Astrocyte (in vitro differentiated cells and primary cell): ENCODE results near the gene ZNF468. TPM values are rescaled to one million over a fixed set of nuclear protein-coding genes. Genes with fewer than 3 reads are reported as not detected.
"Not testable (repeated sequence)": the region's sequence is repeated elsewhere in the genome, so short reads cannot be mapped to it uniquely, and the experiment has no call there.

Source experiments
- DNase-seq: peaks from one replicate; pipeline ENCODE4 v3.0.0-alpha.2; 2010; ENCODE audit warnings: low read depth
- FAIRE-seq: peaks from 2 replicates; lab custom pipeline; 2011; peaks lifted over from hg19 to GRCh38; lab: Jason Lieb, UNC
- H2AFZ ChIP-seq: 2 replicates; pipeline ENCODE4 v1.6.0; 2012; ENCODE audit warnings: low read depth, low read length, inconsistent platforms
- H3K27ac ChIP-seq: 2 replicates; pipeline ENCODE4 v1.5.1; 2011; ENCODE audit warnings: low read depth, low read length, inconsistent platforms
- H3K27me3 ChIP-seq: 2 replicates; pipeline ENCODE4 v1.6.0; 2011; ENCODE audit warnings: low read length, inconsistent platforms; ENCODE audit not compliant: insufficient read depth
- H3K36me3 ChIP-seq: 2 replicates; pipeline ENCODE4 v1.5.1; 2011; ENCODE audit warnings: low read length, inconsistent platforms; ENCODE audit not compliant: insufficient read depth
- H3K4me1 ChIP-seq: 2 replicates; pipeline ENCODE4 v1.5.1; 2011; ENCODE audit warnings: low read length, inconsistent platforms; ENCODE audit not compliant: insufficient read depth
- H3K4me2 ChIP-seq: 2 replicates; pipeline ENCODE4 v1.6.0; 2012; ENCODE audit warnings: low read length, inconsistent platforms
- H3K4me3 ChIP-seq: 2 replicates; pipeline ENCODE4 v1.5.1; 2011; ENCODE audit warnings: low read depth, mild to moderate bottlenecking, low read length, inconsistent platforms; ENCODE audit not compliant: insufficient read depth
- H3K79me2 ChIP-seq: 2 replicates; pipeline ENCODE4 v1.6.0; 2012; ENCODE audit warnings: mild to moderate bottlenecking, low read length, inconsistent platforms; ENCODE audit not compliant: insufficient read depth
- H3K9ac ChIP-seq: 2 replicates; pipeline ENCODE4 v1.6.0; 2012; ENCODE audit warnings: mild to moderate bottlenecking, low read length, inconsistent platforms
- H3K9me3 ChIP-seq: 2 replicates; pipeline ENCODE4 v1.5.1; 2012; ENCODE audit warnings: low read depth, mild to moderate bottlenecking, low read length, inconsistent platforms; ENCODE audit not compliant: insufficient read depth
- H4K20me1 ChIP-seq: 2 replicates; pipeline ENCODE4 v1.6.0; 2012; ENCODE audit warnings: low read length, inconsistent platforms; ENCODE audit not compliant: insufficient read depth
- H3K27ac Mint-ChIP-seq: one replicate; pipeline ENCODE4 v1.8.0; 2021; ENCODE audit warnings: mild to moderate bottlenecking, mixed read lengths; ENCODE audit not compliant: unreplicated experiment
- H3K27me3 Mint-ChIP-seq: one replicate; pipeline ENCODE4 v1.8.0; 2021; ENCODE audit warnings: low read depth, mixed read lengths; ENCODE audit not compliant: unreplicated experiment
- H3K36me3 Mint-ChIP-seq: one replicate; pipeline ENCODE4 v1.8.0; 2021; ENCODE audit warnings: low read depth, mixed read lengths; ENCODE audit not compliant: unreplicated experiment
- H3K4me1 Mint-ChIP-seq: one replicate; pipeline ENCODE4 v1.8.0; 2021; ENCODE audit warnings: low read depth, mixed read lengths; ENCODE audit not compliant: unreplicated experiment
- H3K4me3 Mint-ChIP-seq: one replicate; pipeline ENCODE4 v1.8.0; 2021; ENCODE audit warnings: mild to moderate bottlenecking, moderate library complexity, mixed read lengths; ENCODE audit not compliant: unreplicated experiment
- H3K9me3 Mint-ChIP-seq: one replicate; pipeline ENCODE4 v1.8.0; 2021; ENCODE audit warnings: mild to moderate bottlenecking, mixed read lengths; ENCODE audit not compliant: unreplicated experiment
- EZH2 ChIP-seq: IDR thresholded peaks from 2 replicates; pipeline ENCODE4 v1.6.1; 2012; ENCODE audit warnings: mild to moderate bottlenecking, low read length, inconsistent platforms; ENCODE audit not compliant: insufficient read depth
- total RNA-seq: library from RNA; stranded (reverse); gene quantifications from 2 replicates; pipeline ENCODE4 v1.2.1, GENCODE V29; 2021
- TF ChIP-seq, protein P1 (sequence below): IDR thresholded peaks from 2 replicates; pipeline ENCODE4 v1.5.1; 2011; ENCODE audit warnings: low read depth, mild to moderate bottlenecking, inconsistent platforms, low read length, moderate library complexity; ENCODE audit not compliant: insufficient read depth

ZNF468 gene
- total RNA-seq, 1 donor from 2014 or later, result 20.0 TPM

DNA sequence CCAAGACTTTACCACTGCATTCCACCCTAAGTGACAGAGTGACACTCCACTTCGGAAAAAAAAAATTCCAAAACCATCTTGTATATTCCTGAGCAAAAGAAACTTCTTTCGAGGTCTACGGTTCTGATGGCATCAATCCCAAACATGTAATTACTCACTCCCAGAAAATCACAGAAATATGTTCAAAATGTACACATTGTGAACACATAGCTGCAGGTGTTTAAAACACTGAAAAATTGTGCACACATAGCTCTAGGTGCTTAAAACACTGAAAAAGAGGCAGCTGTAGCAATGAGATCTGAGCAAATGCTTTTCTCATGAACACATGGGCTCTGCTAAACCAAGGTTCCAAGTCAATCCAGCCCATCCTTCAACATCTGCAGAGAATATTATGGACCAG is 14.0 kb upstream of the ZNF468 start:
- no peak overlapping the region for H3K27ac Mint-ChIP-seq
- H4K20me1 ChIP-seq, result no peaks in the 10 kb centered on the region
- H3K27me3 ChIP-seq, result no peaks in the 10 kb centered on the region
- peaks cover 3% of the 10 kb centered on the region for H3K9me3 ChIP-seq
- H3K36me3 Mint-ChIP-seq, result peaks cover 23% of the 10 kb centered on the region
- no peak overlapping the region for H3K4me3 ChIP-seq
- H3K4me3 Mint-ChIP-seq, result no peak overlapping the region
- no peaks in the 10 kb centered on the region for H3K4me1 Mint-ChIP-seq
- DNase-seq (no peak), FAIRE-seq (no peak)
- no peak overlapping the region for H3K27ac ChIP-seq
- H3K36me3 ChIP-seq, result no peaks in the 10 kb centered on the region
- peaks cover 12% of the 10 kb centered on the region for H3K9me3 Mint-ChIP-seq
- no peak overlapping the region for H3K4me2 ChIP-seq
- H3K79me2 ChIP-seq, result no peaks in the 10 kb centered on the region
- H3K27me3 Mint-ChIP-seq, result no peaks in the 10 kb centered on the region
- no peak overlapping the region for H2AFZ ChIP-seq
- no peaks in the 10 kb centered on the region for H3K4me1 ChIP-seq
- no peak overlapping the region for H3K9ac ChIP-seq
- TF ChIP-seq, protein P1, sequence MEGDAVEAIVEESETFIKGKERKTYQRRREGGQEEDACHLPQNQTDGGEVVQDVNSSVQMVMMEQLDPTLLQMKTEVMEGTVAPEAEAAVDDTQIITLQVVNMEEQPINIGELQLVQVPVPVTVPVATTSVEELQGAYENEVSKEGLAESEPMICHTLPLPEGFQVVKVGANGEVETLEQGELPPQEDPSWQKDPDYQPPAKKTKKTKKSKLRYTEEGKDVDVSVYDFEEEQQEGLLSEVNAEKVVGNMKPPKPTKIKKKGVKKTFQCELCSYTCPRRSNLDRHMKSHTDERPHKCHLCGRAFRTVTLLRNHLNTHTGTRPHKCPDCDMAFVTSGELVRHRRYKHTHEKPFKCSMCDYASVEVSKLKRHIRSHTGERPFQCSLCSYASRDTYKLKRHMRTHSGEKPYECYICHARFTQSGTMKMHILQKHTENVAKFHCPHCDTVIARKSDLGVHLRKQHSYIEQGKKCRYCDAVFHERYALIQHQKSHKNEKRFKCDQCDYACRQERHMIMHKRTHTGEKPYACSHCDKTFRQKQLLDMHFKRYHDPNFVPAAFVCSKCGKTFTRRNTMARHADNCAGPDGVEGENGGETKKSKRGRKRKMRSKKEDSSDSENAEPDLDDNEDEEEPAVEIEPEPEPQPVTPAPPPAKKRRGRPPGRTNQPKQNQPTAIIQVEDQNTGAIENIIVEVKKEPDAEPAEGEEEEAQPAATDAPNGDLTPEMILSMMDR, result no peak
- TF ChIP-seq EZH2, result no peak

DNA sequence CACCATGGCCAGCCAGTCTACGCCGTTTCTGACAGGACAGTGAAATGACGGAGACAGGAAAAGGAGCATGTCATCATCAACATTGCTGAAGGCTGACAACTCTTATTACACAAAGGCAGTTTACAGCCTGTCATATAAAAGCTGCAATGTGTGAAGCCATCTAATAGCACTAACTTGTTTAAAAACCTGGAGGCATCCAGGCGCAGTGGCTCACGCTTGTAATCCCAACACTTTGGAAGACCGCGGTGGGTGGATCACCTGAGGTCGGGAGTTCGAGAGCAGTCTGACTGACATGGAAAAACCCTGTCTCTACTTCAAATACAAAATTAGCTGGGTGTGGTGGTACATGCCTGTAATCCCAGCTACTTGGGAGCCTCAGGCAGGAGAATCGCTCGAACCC is 10.6 kb upstream of the ZNF468 start:
- not testable (repeated sequence) for FAIRE-seq, H3K4me1 ChIP-seq, H4K20me1 ChIP-seq, H3K4me3 Mint-ChIP-seq, H3K4me3 ChIP-seq, H3K79me2 ChIP-seq, H3K36me3 ChIP-seq, DNase-seq, H3K4me1 Mint-ChIP-seq, H3K27me3 Mint-ChIP-seq, H3K27ac Mint-ChIP-seq, H3K9me3 Mint-ChIP-seq, H2AFZ ChIP-seq, H3K4me2 ChIP-seq, H3K27ac ChIP-seq, H3K9me3 ChIP-seq, H3K9ac ChIP-seq, H3K27me3 ChIP-seq
- peaks cover 11% of the 10 kb centered on the region for H3K36me3 Mint-ChIP-seq

DNA sequence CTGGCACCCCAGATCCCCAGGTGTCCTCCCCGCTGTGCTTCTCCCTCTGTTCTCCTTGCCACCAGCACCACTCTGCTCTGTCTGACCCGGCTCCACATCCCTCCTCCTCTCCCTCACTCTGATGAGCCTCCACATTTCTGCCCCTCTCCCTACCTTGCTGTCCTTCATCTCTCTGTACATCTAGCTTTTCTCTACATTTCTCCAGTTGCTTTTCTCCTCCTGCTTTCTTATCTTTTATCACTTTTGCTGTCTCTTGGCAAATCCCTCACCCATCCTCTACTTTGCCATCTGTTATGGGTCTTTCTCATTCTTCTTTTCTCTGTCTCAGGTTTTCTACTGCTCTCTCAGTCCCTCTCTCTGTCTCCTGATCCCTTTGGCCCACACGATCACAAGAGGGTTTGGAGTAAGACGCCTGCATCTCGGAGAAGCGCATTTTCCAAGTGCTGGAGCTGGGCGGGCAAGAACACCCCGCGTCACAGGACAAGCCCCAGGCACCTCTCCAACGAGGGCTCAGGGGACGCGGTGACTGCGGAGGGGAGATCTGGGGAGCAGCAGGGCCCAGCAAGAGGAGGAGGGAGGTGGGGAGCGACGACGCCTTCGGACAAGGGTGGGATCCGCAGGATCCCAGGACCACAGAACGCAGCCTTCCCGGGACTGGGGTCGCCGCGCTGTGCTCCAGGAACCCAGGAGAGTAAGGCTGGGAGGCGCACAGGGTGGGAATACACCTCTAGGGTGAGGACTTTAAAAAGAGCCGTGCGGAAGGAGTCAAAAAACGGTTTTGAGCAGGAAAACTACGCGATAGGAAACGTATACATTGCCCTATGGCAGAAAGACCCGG is 660 bp downstream of the ZNF468 start:
- not testable (repeated sequence) for H3K4me1 Mint-ChIP-seq, H3K4me1 ChIP-seq, H4K20me1 ChIP-seq, H3K9me3 Mint-ChIP-seq, FAIRE-seq, H3K27me3 Mint-ChIP-seq, H3K27me3 ChIP-seq, H3K79me2 ChIP-seq, H3K36me3 ChIP-seq, H3K9me3 ChIP-seq
- DNase-seq, result peak; percentile 10
- Histone ChIP-seq H3K4me3 (peak overlapping the region; percentile 87), H3K9ac (peak overlapping the region; percentile 86), H3K4me2 (peak overlapping the region; percentile 93), H2AFZ (peak overlapping the region; percentile 85), H3K27ac (peak overlapping the region; percentile 58)
- peak overlapping the region; percentile 87 for H3K27ac Mint-ChIP-seq
- H3K36me3 Mint-ChIP-seq, result peaks cover 19% of the 10 kb centered on the region
- peak overlapping the region; percentile 99 for H3K4me3 Mint-ChIP-seq

DNA sequence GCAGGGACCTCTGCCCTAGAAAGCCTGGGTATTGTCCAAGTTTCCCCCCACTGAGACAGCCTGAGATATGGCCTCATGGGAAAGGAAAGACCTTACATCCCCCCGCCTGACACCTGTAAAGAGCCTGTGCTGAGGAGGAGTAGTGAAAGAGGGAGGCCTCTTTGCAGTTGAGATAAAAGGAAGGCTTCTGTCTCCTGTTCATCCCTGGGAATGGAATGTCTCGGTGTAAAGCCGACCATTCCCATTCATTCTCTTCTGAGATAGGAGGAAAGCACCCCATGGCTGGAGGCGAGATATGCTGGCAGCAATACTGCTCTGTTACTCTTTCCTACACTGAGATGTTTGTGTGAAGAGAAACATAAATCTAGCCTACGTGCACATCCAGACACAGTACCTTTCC is 10.1 kb downstream of the ZNF468 start:
- not testable (repeated sequence) for H3K27ac Mint-ChIP-seq, H3K79me2 ChIP-seq, H3K27me3 ChIP-seq, H2AFZ ChIP-seq, DNase-seq, H3K4me3 Mint-ChIP-seq, H4K20me1 ChIP-seq, H3K4me3 ChIP-seq, H3K4me1 ChIP-seq, H3K27me3 Mint-ChIP-seq, H3K9ac ChIP-seq, FAIRE-seq, H3K27ac ChIP-seq, H3K4me2 ChIP-seq, H3K4me1 Mint-ChIP-seq
- peaks cover 43% of the 10 kb centered on the region for H3K9me3 Mint-ChIP-seq
- peaks cover 17% of the 10 kb centered on the region for H3K9me3 ChIP-seq
- peaks cover 30% of the 10 kb centered on the region for H3K36me3 ChIP-seq
- H3K36me3 Mint-ChIP-seq, result peaks cover 69% of the 10 kb centered on the region

DNA sequence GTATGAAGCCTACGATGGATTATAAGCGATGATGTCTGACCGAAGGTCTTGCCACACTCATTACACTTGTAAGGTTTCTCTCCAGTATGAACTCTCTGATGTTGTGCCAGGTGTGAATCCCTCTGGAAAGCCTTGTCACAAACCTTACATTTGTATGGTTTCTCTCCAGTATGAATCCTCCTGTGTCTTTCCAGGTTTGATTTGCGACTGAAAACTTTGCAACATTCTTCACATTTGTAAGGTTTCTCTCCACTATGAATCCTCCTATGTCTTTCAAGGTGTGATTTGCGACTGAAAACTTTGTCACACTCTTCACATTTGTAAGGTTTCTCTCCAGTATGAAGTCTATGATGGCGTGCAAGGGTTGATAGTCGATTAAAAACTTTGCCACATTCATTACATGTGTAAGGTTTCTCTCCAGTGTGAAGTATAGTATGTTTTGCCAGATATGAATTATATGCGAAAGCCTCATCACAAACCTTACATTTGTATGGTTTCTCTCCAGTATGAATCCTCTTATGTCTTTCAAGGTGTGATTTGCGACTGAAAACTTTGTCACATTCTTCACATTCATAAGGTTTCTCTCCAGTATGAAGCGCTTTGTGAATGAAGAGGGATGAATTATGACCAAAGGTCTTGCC is 16.5 kb downstream of the ZNF468 start:
- not testable (repeated sequence) for H3K79me2 ChIP-seq, DNase-seq, H3K4me2 ChIP-seq, H4K20me1 ChIP-seq, H3K27ac Mint-ChIP-seq, H3K9ac ChIP-seq, H3K27ac ChIP-seq, H3K27me3 Mint-ChIP-seq, FAIRE-seq, H3K4me1 ChIP-seq, H3K4me3 Mint-ChIP-seq, H3K4me3 ChIP-seq, H2AFZ ChIP-seq, H3K4me1 Mint-ChIP-seq, H3K27me3 ChIP-seq
- H3K9me3 Mint-ChIP-seq, result peaks cover 79% of the 10 kb centered on the region
- peaks cover 55% of the 10 kb centered on the region for H3K9me3 ChIP-seq
- peaks cover 37% of the 10 kb centered on the region for H3K36me3 ChIP-seq
- peaks cover 82% of the 10 kb centered on the region for H3K36me3 Mint-ChIP-seq
